ENCODE measurements around the gene CLCF1.

- TF ChIP-seq CTCF (IDR thresholded peaks at IDR 0.05) (no peak), EP300 (IDR thresholded peaks at IDR 0.05) (no peak), POLR2A (IDR thresholded peaks at IDR 0.05) (no peak)
Measured at GRCh38 chr11:67406420-67406968, 33.1 kb upstream of the CLCF1 start.

Measured in upper lobe of left lung (tissue), 4 donors.